Activated T-cell treated with anti-CD3 and anti-CD28 coated beads, Interleukin-2, amount 50 U/mL, for 4 hours (primary cell): ENCODE measurements around the gene ANKRD13B. TPM values are rescaled to one million over a fixed set of nuclear protein-coding genes. Genes with fewer than 3 reads are reported as not detected.

ENCODE experiments used
- ATAC-seq, 2 donors: fragments of 200-7000 bp; cut with Tn5 transposase; one replicate each; pipeline ENCODE4 v1.10.0; 2021
- DNase-seq: peaks from one replicate; pipeline ENCODE4 v3.0.0-alpha.2; 2020
- H3K27me3 Mint-ChIP-seq: one replicate; pipeline ENCODE4 v1.8.0; 2021; ENCODE audit warnings: low read depth, mixed read lengths
- H3K36me3 Mint-ChIP-seq: one replicate; pipeline ENCODE4 v1.8.0; 2022; ENCODE audit warnings: mixed read lengths; ENCODE audit not compliant: insufficient read depth
- H3K4me1 Mint-ChIP-seq: one replicate; pipeline ENCODE4 v1.8.0; 2021; ENCODE audit warnings: low read depth, mixed read lengths
- H3K4me3 Mint-ChIP-seq: one replicate; pipeline ENCODE4 v1.8.0; 2021; ENCODE audit warnings: mild to moderate bottlenecking, moderate library complexity, mixed read lengths
- H3K9me3 Mint-ChIP-seq: one replicate; pipeline ENCODE4 v1.8.0; 2021; ENCODE audit warnings: mixed read lengths
- total RNA-seq, 3 donors: library from RNA; stranded (reverse); gene quantifications; one replicate each; pipeline ENCODE4 v1.2.1, GENCODE V29; 2021

ANKRD13B gene
- total RNA-seq, 3 donors from 2014 or later, result 33.3 to 40.7 (median 40.4) TPM

DNA sequence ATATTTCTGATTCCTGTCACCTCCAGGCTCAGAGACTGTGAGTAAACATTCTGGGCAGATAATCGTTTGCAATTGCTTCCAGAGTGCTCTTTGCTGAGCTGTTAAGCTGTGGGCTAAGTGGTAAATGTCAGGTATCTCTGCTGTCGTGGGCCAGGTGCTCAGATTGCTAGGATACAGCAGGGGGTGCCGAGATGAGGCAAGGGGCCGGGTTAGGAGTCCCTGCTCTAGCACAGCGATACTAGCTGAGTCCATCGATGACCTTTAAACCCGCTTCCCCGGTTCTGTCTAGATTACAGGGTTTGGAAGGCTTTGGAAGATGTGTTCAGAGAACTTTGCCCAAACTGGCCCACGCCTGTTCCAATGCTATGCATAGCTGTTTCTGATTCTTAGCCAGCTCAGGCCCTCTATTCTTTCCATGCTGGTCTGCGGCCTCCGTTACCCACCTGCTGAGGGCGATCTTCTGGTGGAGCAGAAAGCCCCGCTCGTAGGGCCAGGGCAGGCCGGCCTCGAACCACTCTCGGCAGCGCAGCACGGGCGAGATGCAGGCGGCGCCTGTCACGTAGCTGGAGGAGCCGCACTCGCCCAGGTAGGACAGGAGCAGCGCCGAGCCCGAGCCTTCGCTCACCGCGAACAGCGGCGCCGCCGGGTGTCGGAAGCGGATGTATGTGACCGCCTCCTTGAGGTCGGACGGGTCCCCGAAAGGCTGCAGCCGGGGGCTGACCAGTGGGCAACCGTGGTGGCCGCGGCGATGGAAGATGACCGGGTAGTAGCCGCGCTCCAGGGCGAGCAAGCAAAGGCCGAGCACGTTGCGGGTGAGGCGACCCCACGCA lies 27.1 kb upstream of the ANKRD13B start:
- Mint-ChIP-seq H3K9me3 (no peaks in the 10 kb centered on the region), H3K4me3 (peak overlapping the region; percentile 88), H3K4me1 (peaks cover 40% of the 10 kb centered on the region), H3K27me3 (no peaks in the 10 kb centered on the region), H3K36me3 (peaks cover 2% of the 10 kb centered on the region)
- ATAC-seq (peak; percentile 11 to 16), DNase-seq (peak; percentile 48)

DNA sequence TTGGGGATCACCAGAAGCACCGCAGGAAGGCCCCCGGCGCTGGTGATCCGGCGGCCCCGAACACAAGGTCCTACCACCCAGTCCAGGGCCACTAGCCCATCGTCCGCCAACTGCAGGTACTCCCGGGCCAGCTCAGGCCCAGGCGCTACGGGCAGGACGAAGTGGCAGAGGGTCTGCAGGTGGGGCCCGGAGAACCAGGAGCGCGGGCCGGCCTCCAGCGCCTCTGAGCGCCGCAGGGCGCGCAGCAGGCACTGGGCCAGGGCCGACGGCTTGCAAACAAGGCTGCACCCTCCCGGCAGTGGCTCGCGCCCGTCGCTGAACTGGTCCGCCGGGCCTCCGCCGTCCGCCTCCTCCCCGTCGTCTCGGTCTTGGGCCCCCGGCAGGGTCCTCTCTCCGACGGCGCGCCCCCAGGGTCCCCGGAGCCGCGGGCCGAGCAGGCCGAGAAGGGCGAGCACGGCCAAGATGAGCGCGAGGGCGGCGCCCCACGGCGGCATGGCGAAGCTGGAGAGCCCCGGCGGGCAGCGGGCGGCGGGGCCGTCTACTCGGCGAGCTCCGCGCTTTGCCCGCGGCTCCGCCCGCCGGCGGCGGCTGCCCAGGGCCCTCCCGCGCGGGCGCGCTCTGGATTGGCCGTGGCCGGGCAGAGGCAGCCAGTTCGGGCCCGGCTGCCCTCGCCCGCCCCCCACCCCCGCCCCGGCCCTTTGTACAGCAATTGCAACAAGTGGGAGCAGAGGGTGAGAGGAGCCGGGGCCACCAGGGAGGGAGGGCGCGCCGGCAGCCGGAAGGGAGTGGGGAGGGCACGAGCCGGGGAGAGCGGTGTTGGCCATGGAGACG lies 26.2 kb upstream of the ANKRD13B start, which contains the start of gene ABHD15:
Gene ABHD15, minus strand, starts transcription at position 565 of the 831 bp plus-strand sequence. Its CDS starts 71 bp downstream, at position 494.
- ATAC-seq (peak; percentile 45 to 49), DNase-seq (peak; percentile 40)
- no peaks in the 10 kb centered on the region for H3K27me3 Mint-ChIP-seq
- H3K9me3 Mint-ChIP-seq, result no peaks in the 10 kb centered on the region
- peaks cover 3% of the 10 kb centered on the region for H3K36me3 Mint-ChIP-seq
- H3K4me3 Mint-ChIP-seq, result peak within 1 kb of the TSS; percentile 94
- peaks cover 39% of the 10 kb centered on the region for H3K4me1 Mint-ChIP-seq

GRCh38 chr17:29567304-29567553 lies 25.7 kb upstream of the ANKRD13B start:
- Mint-ChIP-seq H3K9me3 (no peaks in the 10 kb centered on the region), H3K36me3 (peaks cover 3% of the 10 kb centered on the region), H3K27me3 (no peaks in the 10 kb centered on the region), H3K4me3 (peak overlapping the region; percentile 94), H3K4me1 (peaks cover 34% of the 10 kb centered on the region)
- ATAC-seq (peak; percentile 4 to 7), DNase-seq (no peak)

DNA sequence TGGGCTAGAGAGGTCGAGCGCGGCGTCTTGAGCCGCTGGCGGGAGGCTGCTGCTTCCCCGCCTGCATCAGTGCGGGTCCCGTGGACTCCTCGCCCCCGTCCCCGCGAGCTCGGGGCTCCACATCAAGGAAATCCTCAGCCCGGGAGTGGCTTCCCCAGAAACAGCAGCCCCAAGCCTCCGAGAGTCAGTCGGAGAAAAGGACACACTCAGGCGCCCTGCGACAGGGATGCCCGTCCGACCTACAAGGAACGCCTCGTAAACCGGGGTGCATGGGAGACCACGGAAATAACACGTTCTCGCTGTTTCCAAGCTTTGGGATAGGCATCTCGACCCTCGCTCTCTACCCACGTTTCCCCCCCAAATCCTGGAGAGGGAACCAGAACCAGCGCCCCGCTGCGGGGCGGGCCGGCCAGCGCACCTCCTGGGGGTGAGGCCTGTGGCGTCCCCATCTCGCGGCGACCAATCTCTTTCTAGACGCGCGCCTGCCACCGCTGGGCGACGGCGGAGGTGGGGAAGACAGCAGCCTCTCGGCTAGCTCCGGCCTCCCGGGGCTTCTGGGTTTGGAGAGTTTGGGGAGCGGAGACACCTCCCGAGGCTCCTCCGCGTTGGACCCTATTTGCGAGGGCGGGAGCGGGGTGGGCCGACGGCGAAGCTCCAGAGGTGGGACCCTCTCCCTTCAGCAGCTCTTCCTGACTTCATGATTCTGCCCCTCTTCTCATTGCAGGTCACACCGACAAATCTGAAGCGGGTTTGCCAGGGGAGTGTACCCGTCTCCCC lies 25.2 kb upstream of the ANKRD13B start:
- peaks cover 3% of the 10 kb centered on the region for H3K36me3 Mint-ChIP-seq
- DNase-seq (peak; percentile 66), ATAC-seq (peak; percentile 63 to 67)
- no peaks in the 10 kb centered on the region for H3K9me3 Mint-ChIP-seq
- H3K27me3 Mint-ChIP-seq, result no peaks in the 10 kb centered on the region
- H3K4me3 Mint-ChIP-seq, result peak overlapping the region; percentile 94
- H3K4me1 Mint-ChIP-seq, result peaks cover 29% of the 10 kb centered on the region

- DNase-seq (peak; percentile 91), ATAC-seq (peak; percentile 53 to 54)
- H3K27me3 Mint-ChIP-seq, result no peaks in the 10 kb centered on the region
- peak within 1 kb of the TSS; percentile 94 for H3K4me3 Mint-ChIP-seq
- H3K9me3 Mint-ChIP-seq, result no peaks in the 10 kb centered on the region
- peaks cover 3% of the 10 kb centered on the region for H3K36me3 Mint-ChIP-seq
- peaks cover 25% of the 10 kb centered on the region for H3K4me1 Mint-ChIP-seq
Observed at GRCh38 chr17:29568331-29569244, 24.3 kb upstream of the ANKRD13B start, which contains the start of gene TP53I13. Gene TP53I13 (plus strand): TSS chr17:29568701. CDS start chr17:29568759, 58 bp downstream.

GRCh38 chr17:29569245-29569950 lies 23.5 kb upstream of the ANKRD13B start:
- Mint-ChIP-seq H3K4me1 (peaks cover 18% of the 10 kb centered on the region), H3K4me3 (peak overlapping the region; percentile 84), H3K36me3 (peaks cover 6% of the 10 kb centered on the region), H3K9me3 (no peaks in the 10 kb centered on the region), H3K27me3 (no peaks in the 10 kb centered on the region)
- ATAC-seq (no peak), DNase-seq (no peak)

GRCh38 chr17:29570521-29570920 lies 22.4 kb upstream of the ANKRD13B start:
- Mint-ChIP-seq H3K36me3 (peaks cover 10% of the 10 kb centered on the region), H3K4me1 (peaks cover 16% of the 10 kb centered on the region), H3K4me3 (no peak overlapping the region), H3K9me3 (no peaks in the 10 kb centered on the region), H3K27me3 (no peaks in the 10 kb centered on the region)
- ATAC-seq (no peak), DNase-seq (no peak)

- Mint-ChIP-seq H3K4me1 (peaks cover 9% of the 10 kb centered on the region), H3K36me3 (peaks cover 10% of the 10 kb centered on the region), H3K9me3 (no peaks in the 10 kb centered on the region), H3K4me3 (no peak overlapping the region), H3K27me3 (no peaks in the 10 kb centered on the region)
- no peak for DNase-seq
- ATAC-seq, result no peak
Observed at GRCh38 chr17:29571486-29571882, 21.4 kb upstream of the ANKRD13B start.

DNA sequence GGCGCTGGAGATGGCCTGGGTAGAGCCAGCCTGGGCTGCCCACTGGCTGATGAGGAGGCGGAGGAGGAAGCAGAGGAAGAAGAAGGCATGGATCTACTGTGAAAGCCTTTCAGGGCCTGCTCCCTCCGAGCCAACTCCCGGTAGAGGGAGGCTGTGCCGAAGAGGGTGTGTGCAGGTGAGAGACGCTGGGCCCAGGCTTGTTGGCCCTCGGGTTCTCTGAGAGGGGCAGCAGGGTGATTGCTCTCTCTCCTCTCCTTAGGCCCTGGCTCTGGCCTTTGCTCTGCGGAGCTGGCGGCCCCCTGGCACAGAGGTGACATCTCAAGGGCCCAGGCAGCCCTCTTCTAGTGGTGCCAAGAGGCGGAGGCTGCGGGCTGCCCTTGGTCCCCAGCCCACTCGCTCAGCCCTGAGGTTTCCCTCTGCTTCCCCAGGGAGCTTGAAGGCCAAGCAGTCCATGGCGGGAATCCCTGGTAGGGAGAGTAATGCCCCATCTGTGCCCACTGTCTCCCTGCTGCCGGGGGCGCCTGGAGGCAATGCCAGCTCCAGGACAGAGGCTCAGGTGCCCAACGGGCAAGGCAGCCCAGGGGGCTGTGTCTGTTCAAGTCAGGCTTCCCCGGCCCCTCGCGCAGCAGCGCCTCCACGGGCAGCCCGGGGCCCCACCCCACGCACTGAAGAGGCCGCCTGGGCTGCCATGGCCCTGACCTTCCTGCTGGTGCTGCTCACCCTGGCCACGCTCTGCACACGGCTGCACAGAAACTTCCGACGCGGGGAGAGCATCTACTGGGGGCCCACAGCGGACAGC lies 20.9 kb upstream of the ANKRD13B start:
- H3K4me3 Mint-ChIP-seq, result no peak overlapping the region
- H3K4me1 Mint-ChIP-seq, result peaks cover 9% of the 10 kb centered on the region
- peaks cover 10% of the 10 kb centered on the region for H3K36me3 Mint-ChIP-seq
- no peak for DNase-seq
- no peaks in the 10 kb centered on the region for H3K9me3 Mint-ChIP-seq
- no peaks in the 10 kb centered on the region for H3K27me3 Mint-ChIP-seq
- peak in 1 of 2 donors; percentile 0 for ATAC-seq

DNA sequence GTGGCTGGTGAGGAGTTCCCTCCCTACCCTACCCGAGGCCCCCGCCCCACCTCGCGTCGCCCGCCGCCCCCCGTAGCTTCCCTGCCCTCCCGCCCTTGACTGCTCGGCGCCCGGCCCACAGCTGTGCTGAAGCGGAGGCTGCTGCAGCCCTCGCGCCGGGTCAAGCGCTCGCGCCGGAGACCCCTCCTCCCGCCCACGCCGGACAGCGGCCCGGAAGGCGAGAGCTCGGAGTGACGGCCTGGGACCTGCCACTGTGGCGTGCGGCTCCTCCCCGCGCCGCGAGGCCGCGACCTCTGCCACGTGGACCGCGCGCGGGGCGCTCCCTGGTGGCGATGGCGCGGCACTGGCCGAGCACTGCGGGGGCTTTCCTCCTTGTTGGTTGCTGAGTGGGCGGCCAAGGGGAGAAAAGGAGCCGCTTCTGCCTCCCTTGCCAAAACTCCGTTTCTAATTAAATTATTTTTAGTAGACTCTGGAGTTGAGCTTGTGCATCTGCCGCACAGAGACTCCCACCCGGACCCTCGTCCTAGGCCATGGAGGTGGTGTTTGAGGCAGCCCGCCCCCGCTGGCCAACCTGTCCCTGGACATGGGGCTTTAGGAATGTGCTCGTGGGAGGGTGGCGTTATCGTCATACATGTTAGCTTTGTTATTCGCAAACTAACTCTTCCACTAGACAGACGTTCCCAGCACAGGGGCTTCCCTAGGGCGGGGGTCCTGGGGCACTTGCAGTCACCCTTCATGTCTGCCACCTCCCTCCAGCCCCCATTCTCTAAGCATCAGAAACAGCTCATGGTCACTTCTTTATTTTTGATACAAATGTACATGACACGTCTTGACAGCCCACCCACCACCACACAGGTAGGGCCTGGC lies 20.0 kb upstream of the ANKRD13B start:
- Mint-ChIP-seq H3K4me3 (no peak overlapping the region), H3K9me3 (no peaks in the 10 kb centered on the region), H3K27me3 (no peaks in the 10 kb centered on the region), H3K4me1 (peaks cover 9% of the 10 kb centered on the region), H3K36me3 (peaks cover 10% of the 10 kb centered on the region)
- DNase-seq (peak; percentile 64), ATAC-seq (peak; percentile 45 to 56)

DNA sequence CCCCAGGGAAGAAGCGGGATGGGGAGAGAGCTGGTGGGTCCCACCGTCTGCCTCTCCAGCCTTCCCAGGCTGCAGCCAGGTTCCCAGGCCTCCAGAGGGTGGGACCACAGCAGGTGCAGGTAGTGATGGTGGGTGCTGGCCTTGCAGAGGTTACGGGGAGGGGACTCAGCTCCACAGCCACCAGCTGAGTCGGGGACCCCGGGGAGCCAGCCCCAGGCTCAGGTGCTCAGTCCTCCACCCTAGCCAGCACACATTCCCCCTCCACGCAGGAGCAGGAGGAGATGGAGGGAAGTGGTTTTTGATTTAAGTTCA lies 19.4 kb upstream of the ANKRD13B start:
- Mint-ChIP-seq H3K27me3 (no peaks in the 10 kb centered on the region), H3K9me3 (no peaks in the 10 kb centered on the region), H3K4me1 (peaks cover 9% of the 10 kb centered on the region), H3K36me3 (peaks cover 14% of the 10 kb centered on the region), H3K4me3 (no peak overlapping the region)
- ATAC-seq, result no peak
- no peak for DNase-seq
